Neuronal stem cell (in vitro differentiated cells): ENCODE results near the gene ANKIB1.

Experiments
- DNase-seq: peaks from one replicate; pipeline ENCODE4 v3.0.0-alpha.2; 2013; ENCODE audit warnings: low spot score
- H2AFZ ChIP-seq: one replicate; pipeline ENCODE4 v1.6.1; 2013; ENCODE audit warnings: mild to moderate bottlenecking, low read length, inconsistent platforms
- H2AK5ac ChIP-seq: 2 replicates; pipeline ENCODE4 v1.6.1; 2013; ENCODE audit warnings: low read depth, mild to moderate bottlenecking, inconsistent platforms, low read length, moderate library complexity, mixed read lengths
- H2BK120ac ChIP-seq: 2 replicates; pipeline ENCODE4 v1.6.1; 2013; ENCODE audit warnings: low read depth, mild to moderate bottlenecking, inconsistent platforms, low read length, moderate library complexity, mixed read lengths
- H2BK12ac ChIP-seq: one replicate; pipeline ENCODE4 v1.6.1; 2013; ENCODE audit warnings: low read length, inconsistent platforms
- H2BK15ac ChIP-seq: 2 replicates; pipeline ENCODE4 v1.6.1; 2013; ENCODE audit warnings: mild to moderate bottlenecking, low read length, inconsistent platforms, mixed read lengths
- H2BK5ac ChIP-seq: one replicate; pipeline ENCODE4 v1.6.1; 2013; ENCODE audit warnings: inconsistent platforms, mild to moderate bottlenecking, low read length, moderate library complexity
- H3K14ac ChIP-seq: one replicate; pipeline ENCODE4 v1.6.1; 2013; ENCODE audit warnings: low read length, inconsistent platforms
- H3K18ac ChIP-seq: 2 replicates; pipeline ENCODE4 v1.6.1; 2013; ENCODE audit warnings: low read length, inconsistent platforms
- H3K23ac ChIP-seq: 2 replicates; pipeline ENCODE4 v1.6.1; 2013; ENCODE audit warnings: low read depth, mild to moderate bottlenecking, mixed read lengths, low read length, inconsistent platforms; ENCODE audit not compliant: poor library complexity
- H3K27ac ChIP-seq: replicated peaks from 3 replicates; pipeline ENCODE4 v1.5.1; 2013; ENCODE audit warnings: low read length, inconsistent platforms
- H3K27me3 ChIP-seq, 3 experiments: 2 replicates each; pipeline ENCODE4 v1.6.1; 2013; ENCODE audit warnings: low read length in 3 of 3, mild to moderate bottlenecking in 2 of 3, inconsistent platforms in 1 of 3, low read depth in 1 of 3, mixed read lengths in 1 of 3, moderate library complexity in 1 of 3; ENCODE audit not compliant: control insufficient read depth in 3 of 3, insufficient read depth in 3 of 3
- H3K36me3 ChIP-seq, 2 donors: replicated peaks in 1 of 2; 2 replicates each; pipeline ENCODE4 v1.6.1; 2013; ENCODE audit warnings: low read length in 2 of 2; ENCODE audit not compliant: control insufficient read depth in 2 of 2, insufficient read depth in 2 of 2
- H3K4ac ChIP-seq: 2 replicates; pipeline ENCODE4 v1.6.1; 2013; ENCODE audit warnings: inconsistent platforms, mild to moderate bottlenecking, low read length, moderate library complexity
- H3K4me1 ChIP-seq, 2 donors: 1 replicate in 1 of 2; 2 replicates in 1 of 2; pipeline ENCODE4 v1.6.1; 2013; ENCODE audit warnings: low read length in 2 of 2, low read depth in 1 of 2; ENCODE audit not compliant: control insufficient read depth in 2 of 2, insufficient read depth in 1 of 2
- H3K4me2 ChIP-seq: one replicate; pipeline ENCODE4 v1.6.1; 2013; ENCODE audit warnings: mild to moderate bottlenecking, low read length, inconsistent platforms; ENCODE audit not compliant: insufficient read depth, poor library complexity, severe bottlenecking
- H3K4me3 ChIP-seq, 2 donors: 2 replicates each; pipeline ENCODE4 v1.5.1; 2013; ENCODE audit warnings: low read length in 2 of 2, mild to moderate bottlenecking in 2 of 2, inconsistent platforms in 1 of 2, moderate library complexity in 1 of 2
- H3K79me1 ChIP-seq: one replicate; pipeline ENCODE4 v1.6.1; 2013; ENCODE audit warnings: low read depth, mild to moderate bottlenecking, inconsistent platforms, low read length, moderate library complexity
- H3K9ac ChIP-seq: one replicate; pipeline ENCODE4 v1.6.1; 2013; ENCODE audit warnings: mild to moderate bottlenecking, low read depth, low read length, inconsistent platforms; ENCODE audit not compliant: poor library complexity
- H3K9me3 ChIP-seq, 2 donors: replicated peaks in 1 of 2; 2 replicates each; pipeline versions ENCODE3 to v1.6.1; 2013; ENCODE audit warnings: low read length in 2 of 2, mild to moderate bottlenecking in 2 of 2, inconsistent platforms in 1 of 2, low read depth in 1 of 2, mixed read lengths in 1 of 2, moderate library complexity in 1 of 2; ENCODE audit not compliant: control insufficient read depth in 2 of 2, insufficient read depth in 1 of 2
- H4K8ac ChIP-seq: one replicate; pipeline ENCODE4 v1.6.1; 2013; ENCODE audit warnings: low read depth, mild to moderate bottlenecking, inconsistent platforms, low read length, moderate library complexity
- H4K91ac ChIP-seq: one replicate; pipeline ENCODE4 v1.6.1; 2013; ENCODE audit warnings: low read length, low read depth, mild to moderate bottlenecking, inconsistent platforms; ENCODE audit not compliant: poor library complexity
- WGBS, 2 donors: extraction: QIAGEN DNeasy Blood & Tissue Kit; methylation state at CpG; one replicate each; pipeline ENCODE4 v1.1.7; 2013; ENCODE audit warnings: missing lambda C conversion rate in 2 of 2, mixed read lengths in 1 of 2; ENCODE audit not compliant: insufficient read length in 2 of 2, insufficient replicate concordance in 1 of 2; ENCODE audit errors: extremely low coverage in 2 of 2; 5-methylcytosine and 5-hydroxymethylcytosine counted together

Gene ANKIB1

DNA sequence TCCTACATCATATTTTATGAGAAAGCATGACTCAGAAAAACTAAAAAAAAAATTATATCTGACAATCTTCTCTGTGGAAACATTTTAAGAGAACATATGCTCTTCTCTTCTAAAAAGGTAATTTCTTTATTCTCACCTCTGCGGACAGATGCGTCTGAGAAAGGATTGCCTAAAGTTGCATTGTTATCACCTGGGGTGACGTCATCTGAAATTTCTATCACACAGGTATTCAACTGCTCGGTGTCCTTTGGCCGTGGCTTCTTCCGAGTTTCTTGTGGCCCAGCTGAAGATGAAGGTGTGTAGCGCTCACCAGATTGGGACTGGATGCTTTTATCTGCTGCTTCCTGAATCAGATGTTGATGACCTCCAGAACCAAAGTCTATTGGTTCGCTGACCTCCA lies 187.2 kb downstream of the ANKIB1 start:
- Histone ChIP-seq H3K18ac (no peak overlapping the region), H4K8ac (no peak overlapping the region), H2BK15ac (no peak overlapping the region), H3K27me3 (peaks cover 0 to 8% (median 0%) of the 10 kb centered on the region in 3 experiments), H3K14ac (no peak overlapping the region), H2BK5ac (no peak overlapping the region), H3K4ac (no peak overlapping the region), H3K36me3 (no peaks in the 10 kb centered on the region), H3K27ac (no peak overlapping the region), H3K9me3 (no peaks in the 10 kb centered on the region), H2BK12ac (no peak overlapping the region), H2AK5ac (no peak overlapping the region), H3K23ac (no peak overlapping the region), H2BK120ac (no peak overlapping the region), H3K9ac (no peak overlapping the region), H3K4me2 (no peak overlapping the region), H2AFZ (no peak overlapping the region), H3K4me1 (no peaks in the 10 kb centered on the region), H3K4me3 (no peak overlapping the region), H3K79me1 (no peaks in the 10 kb centered on the region), H4K91ac (no peak overlapping the region)
- no peak for DNase-seq
- no CpG with 5 or more reads among the region's 8 CpGs for WGBS, 2 donors

DNA sequence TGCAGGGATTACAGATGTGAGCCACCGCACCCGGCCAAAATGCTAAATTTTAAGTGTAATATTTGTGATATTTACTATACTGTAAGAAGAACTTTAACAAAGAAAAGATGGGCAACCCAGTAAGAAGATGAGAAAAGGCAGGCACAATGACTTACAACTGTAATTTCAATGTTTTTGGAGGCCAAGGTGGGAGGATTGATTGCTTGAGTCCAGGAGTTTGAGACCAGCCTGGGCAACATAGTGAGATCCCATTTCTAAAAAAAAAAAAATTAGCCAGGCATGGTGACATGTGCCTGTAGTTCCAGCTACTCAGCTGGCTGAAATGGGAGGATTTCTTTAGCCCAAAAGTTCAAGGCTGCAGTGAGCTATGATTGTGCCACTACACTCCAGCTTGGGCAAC lies 189.8 kb downstream of the ANKIB1 start:
- H2BK5ac ChIP-seq = no peak overlapping the region
- no peak overlapping the region for H3K4ac ChIP-seq
- H3K23ac ChIP-seq = no peak overlapping the region
- DNase-seq = no peak
- H3K27me3 ChIP-seq = peaks cover 0 to 3% (median 0%) of the 10 kb centered on the region in 3 experiments
- H2BK15ac ChIP-seq = no peak overlapping the region
- no CpG with 5 or more reads among the region's 2 CpGs for WGBS, 2 donors
- H3K36me3 ChIP-seq = no peaks in the 10 kb centered on the region
- no peak overlapping the region for H3K9ac ChIP-seq
- H4K8ac ChIP-seq = no peak overlapping the region
- H2BK120ac ChIP-seq = no peak overlapping the region
- no peak overlapping the region for H2AK5ac ChIP-seq
- H4K91ac ChIP-seq = no peak overlapping the region
- no peaks in the 10 kb centered on the region for H3K4me1 ChIP-seq
- H3K27ac ChIP-seq = no peak overlapping the region
- no peaks in the 10 kb centered on the region for H3K9me3 ChIP-seq
- H3K18ac ChIP-seq = no peak overlapping the region
- no peak overlapping the region for H3K14ac ChIP-seq
- no peaks in the 10 kb centered on the region for H3K79me1 ChIP-seq
- H3K4me2 ChIP-seq = no peak overlapping the region
- no peak overlapping the region for H2AFZ ChIP-seq
- H3K4me3 ChIP-seq = no peak overlapping the region
- no peak overlapping the region for H2BK12ac ChIP-seq

DNA sequence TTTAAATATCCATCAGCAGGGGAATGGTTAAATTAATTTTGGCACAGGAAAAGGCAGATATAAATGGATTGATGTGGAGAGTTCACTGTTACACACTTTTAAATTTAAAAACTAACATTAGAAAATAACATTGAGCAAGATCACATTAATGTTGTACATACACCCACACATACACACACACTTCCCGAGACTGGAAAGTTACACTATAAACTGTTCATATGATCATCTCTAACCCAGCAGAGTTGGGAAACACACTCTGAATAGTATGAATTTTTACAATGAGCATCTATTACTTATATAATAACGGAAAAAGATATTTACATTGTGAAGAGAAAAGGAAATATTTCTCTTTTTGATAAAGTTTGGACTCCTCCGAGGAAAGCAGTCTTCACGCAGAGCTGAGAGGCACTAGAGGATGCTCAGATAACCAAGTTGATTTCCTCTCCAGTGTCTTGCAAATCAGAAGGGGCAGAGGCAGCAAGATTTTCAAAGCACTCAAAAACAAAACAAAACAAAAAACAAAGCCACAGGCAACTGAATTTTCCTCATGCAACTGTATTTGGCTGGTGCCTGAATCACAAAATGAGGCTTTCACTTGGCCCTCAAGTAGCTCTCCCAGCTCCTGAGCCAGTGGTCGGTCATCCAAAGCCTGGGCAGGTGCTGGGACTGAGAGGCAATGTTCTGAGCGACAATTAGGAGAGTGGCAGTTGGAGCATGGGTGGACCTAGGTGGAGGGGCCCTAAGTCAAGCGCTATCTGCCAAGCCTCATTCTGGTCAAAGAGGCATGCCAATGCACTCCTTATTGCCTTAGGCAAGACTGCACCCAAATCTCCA lies 191.1 kb downstream of the ANKIB1 start:
- H3K27ac ChIP-seq = no peak overlapping the region
- H2BK15ac ChIP-seq = peak overlapping the region; percentile 4
- H2AFZ ChIP-seq = peak overlapping the region; percentile 40
- H2AK5ac ChIP-seq = no peak overlapping the region
- no peak overlapping the region for H2BK12ac ChIP-seq
- H3K9ac ChIP-seq = peak overlapping the region; percentile 32
- no peak overlapping the region for H4K91ac ChIP-seq
- no peak overlapping the region for H2BK5ac ChIP-seq
- no peaks in the 10 kb centered on the region for H3K79me1 ChIP-seq
- no CpG with 5 or more reads among the region's 7 CpGs for WGBS, 2 donors
- DNase-seq = no peak
- peaks cover 0 to 9% (median 0%) of the 10 kb centered on the region in 3 experiments for H3K27me3 ChIP-seq
- no peak overlapping the region for H2BK120ac ChIP-seq
- H3K18ac ChIP-seq = no peak overlapping the region
- no peaks in the 10 kb centered on the region for H3K4me1 ChIP-seq
- H3K14ac ChIP-seq = no peak overlapping the region
- H3K4ac ChIP-seq = no peak overlapping the region
- H3K4me3 ChIP-seq = no peak overlapping the region
- no peaks in the 10 kb centered on the region for H3K9me3 ChIP-seq
- no peaks in the 10 kb centered on the region for H3K36me3 ChIP-seq
- no peak overlapping the region for H3K23ac ChIP-seq
- no peak overlapping the region for H3K4me2 ChIP-seq
- no peak overlapping the region for H4K8ac ChIP-seq

DNA sequence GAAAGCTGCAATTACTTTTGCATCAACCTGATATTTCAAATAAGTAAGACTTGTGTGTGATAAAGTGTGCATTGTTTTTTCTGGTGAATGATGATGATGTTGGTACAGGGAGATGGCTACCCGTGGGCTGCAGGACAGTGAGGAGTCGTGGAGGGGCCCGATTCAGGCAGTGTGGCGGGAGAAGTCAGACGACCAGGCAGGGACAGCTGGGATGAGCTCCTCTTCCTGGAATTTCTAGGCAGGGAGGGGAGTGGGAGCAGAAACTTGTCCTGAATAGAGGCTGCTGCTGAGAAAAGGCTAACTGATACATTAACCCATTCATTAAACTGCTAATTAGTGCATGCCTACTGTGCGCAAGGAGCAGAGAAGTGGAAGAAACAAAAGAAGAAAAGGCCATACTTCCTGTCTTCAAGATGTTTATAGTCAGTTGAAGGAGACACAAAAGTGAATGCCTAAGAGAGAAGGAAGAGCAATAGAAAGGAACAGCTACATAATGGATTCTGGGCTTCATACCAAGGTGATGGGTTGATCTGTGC lies 192.2 kb downstream of the ANKIB1 start:
- Histone ChIP-seq H3K4ac (no peak overlapping the region), H2BK15ac (no peak overlapping the region), H2BK120ac (no peak overlapping the region), H4K8ac (no peak overlapping the region), H3K23ac (no peak overlapping the region), H3K4me1 (no peaks in the 10 kb centered on the region), H3K18ac (no peak overlapping the region), H3K4me2 (no peak overlapping the region), H2AK5ac (no peak overlapping the region), H3K27me3 (peaks cover 0 to 14% (median 0%) of the 10 kb centered on the region in 3 experiments), H2AFZ (no peak overlapping the region), H2BK5ac (no peak overlapping the region), H2BK12ac (no peak overlapping the region), H3K27ac (no peak overlapping the region), H3K4me3 (no peak overlapping the region), H3K36me3 (no peaks in the 10 kb centered on the region), H3K79me1 (no peaks in the 10 kb centered on the region), H3K14ac (no peak overlapping the region), H3K9me3 (peaks cover 0 to 4% of the 10 kb centered on the region in 2 donors), H3K9ac (no peak overlapping the region), H4K91ac (no peak overlapping the region)
- whole genome bisulfite sequencing, 2 donors = no CpG with 5 or more reads among the region's 6 CpGs
- no peak for DNase-seq
